ENCODE results near the gene NGF. TPM values are rescaled to one million over a fixed set of nuclear protein-coding genes. Genes with fewer than 3 reads are reported as not detected.

Gene NGF
- total and polyA plus RNA-seq, 2 of the 4 experiments (the other 2 are of a cell fraction), result 12.5 to 21.7 TPM

DNA sequence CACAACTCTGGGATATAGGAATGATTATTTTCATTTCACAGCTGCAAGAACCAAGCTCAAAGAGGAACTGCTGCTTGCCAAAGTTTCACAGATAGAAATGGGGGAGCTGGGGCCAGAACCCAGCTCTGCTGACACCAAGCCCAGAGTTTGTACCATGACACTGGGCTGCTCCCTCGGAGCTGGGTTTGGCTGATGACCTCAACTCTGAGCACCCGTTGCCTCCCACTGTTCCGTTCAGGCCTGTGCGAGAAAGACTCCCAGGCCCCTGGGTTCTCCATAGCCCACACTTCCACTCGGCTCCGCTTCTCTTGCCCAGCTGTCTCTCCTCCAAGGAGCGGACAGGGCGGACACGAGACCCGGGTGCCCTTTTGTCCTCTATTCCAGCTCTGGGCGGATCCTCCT lies 55.2 kb downstream of the NGF start:
- Histone ChIP-seq H3K9ac (ENCODE audit: low read depth, low read length) (no peak overlapping the region), H3K27me3 (ENCODE audit: control insufficient read depth, insufficient read depth, low read length) (no peaks in the 10 kb centered on the region), H2BK15ac (ENCODE audit: low read depth, low read length) (no peak overlapping the region), H3K9me1 (ENCODE audit: insufficient read depth, low read length) (peaks cover 3% of the 10 kb centered on the region; the same call in 1 of the 2 replicates), H2AK9ac (replicated peaks; ENCODE audit: low read depth, low read length, poor library complexity) (no peak overlapping the region), H4K5ac (ENCODE audit: low read depth, low read length) (no peak overlapping the region; the same call in 1 of the 2 replicates), H4K20me1 (ENCODE audit: insufficient read depth, low read length) (no peaks in the 10 kb centered on the region), H2AK5ac (ENCODE audit: low read depth, low read length) (no peak overlapping the region), H3K4me1 (ENCODE audit: control insufficient read depth, insufficient read depth, low read length) (peaks cover 5% of the 10 kb centered on the region; the same call in 1 of the 2 replicates), H3K4ac (ENCODE audit: low read depth, low read length) (no peak overlapping the region), H3K36me3 (ENCODE audit: control insufficient read depth, insufficient read depth, low read length) (peaks cover 3% of the 10 kb centered on the region; the same call in 1 of the 2 replicates), H2BK120ac (ENCODE audit: low read depth, low read length) (no peak overlapping the region), H2AFZ (replicated peaks; ENCODE audit: low read length, poor library complexity) (no peak overlapping the region), H3K23ac (ENCODE audit: low read depth, low read length) (no peak overlapping the region), H2BK20ac (ENCODE audit: low read depth, low read length) (no peak overlapping the region), H3K4me2 (ENCODE audit: low read depth, low read length) (no peak overlapping the region), H3K18ac (ENCODE audit: low read depth, low read length) (no peak overlapping the region), H3K14ac (replicated peaks; ENCODE audit: low read depth, low read length) (no peak overlapping the region), H3K4me3 (ENCODE audit: insufficient read depth, low read depth, low read length) (no peak overlapping the region), H3K9me3 (ENCODE audit: control insufficient read depth, insufficient read depth, low read length) (no peaks in the 10 kb centered on the region), H3K27ac (ENCODE audit: insufficient read depth, low read length) (no peak overlapping the region), H2BK5ac (ENCODE audit: low read depth, low read length, poor library complexity, severe bottlenecking) (no peak overlapping the region), H3K56ac (ENCODE audit: extremely low read depth, insufficient read depth, low read length) (no peak overlapping the region), H3K79me1 (ENCODE audit: low read depth in 1 of 2, low read length in 2 of 2) (no peaks in the 10 kb centered on the region), H4K8ac (ENCODE audit: low read depth in 2 of 2, low read length in 2 of 2) (no peak overlapping the region), H4K91ac (ENCODE audit: insufficient read depth, low read depth, low read length) (no peak overlapping the region)
- CTCF ChIA-PET, result no interaction called here
- ATAC-seq (ENCODE audit: low read depth) (no peak), DNase-seq (no peak)
- in situ Hi-C loops (cut with MboI; ENCODE audit: low sequenced_read_pairs) (no loop called here), intact Hi-C loops (cut with micrococcal nuclease) (no loop called here), dilution Hi-C loops (cut with HindIII; ENCODE audit: low sequenced_read_pairs, unreplicated experiment) (no loop called here)
- WGBS, 2 experiments (ENCODE audit: extremely low coverage in 2 of 2, insufficient read length in 1 of 2), result 90% methylated on average over 2 of the region's 11 CpGs; no CpG with 5 or more reads in 1 of the 2 experiments
- BruUV-seq (replicated peaks), result no TSS peak
- POLR2A ChIA-PET (ENCODE audit: unreplicated experiment), result no interaction called here
- TF ChIP-seq MAFK (IDR thresholded peaks at IDR 0.05; ENCODE audit: low read depth, low read length), result no peak
- no peak for TF ChIP-seq FOS (IDR thresholded peaks at IDR 0.05; ENCODE audit: low read depth, low read length)
- TF ChIP-seq, protein P1, sequence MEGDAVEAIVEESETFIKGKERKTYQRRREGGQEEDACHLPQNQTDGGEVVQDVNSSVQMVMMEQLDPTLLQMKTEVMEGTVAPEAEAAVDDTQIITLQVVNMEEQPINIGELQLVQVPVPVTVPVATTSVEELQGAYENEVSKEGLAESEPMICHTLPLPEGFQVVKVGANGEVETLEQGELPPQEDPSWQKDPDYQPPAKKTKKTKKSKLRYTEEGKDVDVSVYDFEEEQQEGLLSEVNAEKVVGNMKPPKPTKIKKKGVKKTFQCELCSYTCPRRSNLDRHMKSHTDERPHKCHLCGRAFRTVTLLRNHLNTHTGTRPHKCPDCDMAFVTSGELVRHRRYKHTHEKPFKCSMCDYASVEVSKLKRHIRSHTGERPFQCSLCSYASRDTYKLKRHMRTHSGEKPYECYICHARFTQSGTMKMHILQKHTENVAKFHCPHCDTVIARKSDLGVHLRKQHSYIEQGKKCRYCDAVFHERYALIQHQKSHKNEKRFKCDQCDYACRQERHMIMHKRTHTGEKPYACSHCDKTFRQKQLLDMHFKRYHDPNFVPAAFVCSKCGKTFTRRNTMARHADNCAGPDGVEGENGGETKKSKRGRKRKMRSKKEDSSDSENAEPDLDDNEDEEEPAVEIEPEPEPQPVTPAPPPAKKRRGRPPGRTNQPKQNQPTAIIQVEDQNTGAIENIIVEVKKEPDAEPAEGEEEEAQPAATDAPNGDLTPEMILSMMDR (conservative IDR thresholded peaks at IDR 0.05; ENCODE audit: low read depth, low read length), result no peak
- no peak for TF ChIP-seq CHD1 (IDR thresholded peaks at IDR 0.05; ENCODE audit: low read depth, low read length)
- no peak for TF ChIP-seq SMC3 (IDR thresholded peaks at IDR 0.05; ENCODE audit: low read depth, low read length)
- TF ChIP-seq BHLHE40 (IDR thresholded peaks at IDR 0.05; ENCODE audit: low read depth, low read length), result no peak
- TF ChIP-seq, protein P2, sequence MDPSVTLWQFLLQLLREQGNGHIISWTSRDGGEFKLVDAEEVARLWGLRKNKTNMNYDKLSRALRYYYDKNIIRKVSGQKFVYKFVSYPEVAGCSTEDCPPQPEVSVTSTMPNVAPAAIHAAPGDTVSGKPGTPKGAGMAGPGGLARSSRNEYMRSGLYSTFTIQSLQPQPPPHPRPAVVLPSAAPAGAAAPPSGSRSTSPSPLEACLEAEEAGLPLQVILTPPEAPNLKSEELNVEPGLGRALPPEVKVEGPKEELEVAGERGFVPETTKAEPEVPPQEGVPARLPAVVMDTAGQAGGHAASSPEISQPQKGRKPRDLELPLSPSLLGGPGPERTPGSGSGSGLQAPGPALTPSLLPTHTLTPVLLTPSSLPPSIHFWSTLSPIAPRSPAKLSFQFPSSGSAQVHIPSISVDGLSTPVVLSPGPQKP (IDR thresholded peaks at IDR 0.05; ENCODE audit: borderline replicate concordance, low read depth, low read length), result no peak
- no peak for TF ChIP-seq RCOR1 (IDR thresholded peaks at IDR 0.05; ENCODE audit: insufficient replicate concordance, low read length)
- TF ChIP-seq NFE2L2 (IDR thresholded peaks at IDR 0.05; ENCODE audit: low read depth, low read length), result no peak
- no peak for TF ChIP-seq CEBPB (IDR thresholded peaks at IDR 0.05; ENCODE audit: low read depth, low read length)
- no peak for TF ChIP-seq RFX5 (IDR thresholded peaks at IDR 0.05; ENCODE audit: low read depth, low read length)
- TF ChIP-seq MXI1 (IDR thresholded peaks at IDR 0.05; ENCODE audit: borderline replicate concordance, low read depth, low read length), result no peak
- TF ChIP-seq, protein P3, sequence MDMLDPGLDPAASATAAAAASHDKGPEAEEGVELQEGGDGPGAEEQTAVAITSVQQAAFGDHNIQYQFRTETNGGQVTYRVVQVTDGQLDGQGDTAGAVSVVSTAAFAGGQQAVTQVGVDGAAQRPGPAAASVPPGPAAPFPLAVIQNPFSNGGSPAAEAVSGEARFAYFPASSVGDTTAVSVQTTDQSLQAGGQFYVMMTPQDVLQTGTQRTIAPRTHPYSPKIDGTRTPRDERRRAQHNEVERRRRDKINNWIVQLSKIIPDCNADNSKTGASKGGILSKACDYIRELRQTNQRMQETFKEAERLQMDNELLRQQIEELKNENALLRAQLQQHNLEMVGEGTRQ (IDR thresholded peaks at IDR 0.05; ENCODE audit: low read depth, low read length), result no peak
- TF ChIP-seq MAZ (IDR thresholded peaks at IDR 0.05; ENCODE audit: borderline replicate concordance, low read depth, low read length), result no peak
- TF ChIP-seq RAD21 (IDR thresholded peaks at IDR 0.05; ENCODE audit: low read length), result no peak
- no peak for TF ChIP-seq POLR2A (IDR thresholded peaks at IDR 0.05; ENCODE audit: low read depth, low read length)

Data from IMR-90 (cell line).